ENCODE measurements around the gene CDK8. TPM values are rescaled to one million over a fixed set of nuclear protein-coding genes. Genes with fewer than 3 reads are reported as not detected.

CDK8 gene
- total RNA-seq, 3 donors from 2014 or later: 13.3 to 15.4 (median 13.8) TPM

GRCh38 chr13:26382835-26383234 is 128.9 kb downstream of the CDK8 start:
- H3K36me3 ChIP-seq: peaks cover 4% of the 10 kb centered on the region
- no peak overlapping the region for H3K4me3 ChIP-seq
- no peak overlapping the region for H3K27ac ChIP-seq
- intact Hi-C loops (cut with DNase I; ENCODE audit: low total_unique reads): no loop called here
- no peak for DNase-seq (ENCODE audit: low spot score in 2 of 2)
- no peaks in the 10 kb centered on the region for H3K4me1 ChIP-seq
- no peak for TF ChIP-seq CTCF (IDR thresholded peaks at IDR 0.05)
- TF ChIP-seq POLR2A (IDR thresholded peaks at IDR 0.05): no peak
- TF ChIP-seq POLR2AphosphoS5 (IDR thresholded peaks at IDR 0.05): no peak
- no peaks in the 10 kb centered on the region for H3K27me3 ChIP-seq
- no peaks in the 10 kb centered on the region for H3K9me3 ChIP-seq

GRCh38 chr13:26384587-26384986 is 130.7 kb downstream of the CDK8 start:
- Histone ChIP-seq H3K27ac (no peak overlapping the region), H3K9me3 (no peaks in the 10 kb centered on the region), H3K36me3 (peaks cover 4% of the 10 kb centered on the region), H3K4me3 (no peak overlapping the region), H3K4me1 (no peaks in the 10 kb centered on the region), H3K27me3 (no peaks in the 10 kb centered on the region)
- DNase-seq (ENCODE audit: low spot score in 2 of 2): no peak
- TF ChIP-seq POLR2A (IDR thresholded peaks at IDR 0.05): no peak
- intact Hi-C loops (cut with DNase I; ENCODE audit: low total_unique reads): no loop called here

GRCh38 chr13:26386026-26386425 is 132.1 kb downstream of the CDK8 start:
- no peak for TF ChIP-seq POLR2A (IDR thresholded peaks at IDR 0.05)
- TF ChIP-seq CTCF (IDR thresholded peaks at IDR 0.05): no peak
- TF ChIP-seq POLR2AphosphoS5 (IDR thresholded peaks at IDR 0.05): no peak
- H3K36me3 ChIP-seq: peaks cover 4% of the 10 kb centered on the region
- intact Hi-C loops (cut with DNase I; ENCODE audit: low total_unique reads): no loop called here
- no peaks in the 10 kb centered on the region for H3K27me3 ChIP-seq
- H3K27ac ChIP-seq: no peak overlapping the region
- no peaks in the 10 kb centered on the region for H3K9me3 ChIP-seq
- H3K4me1 ChIP-seq: no peaks in the 10 kb centered on the region
- no peak for DNase-seq (ENCODE audit: low spot score in 2 of 2)
- H3K4me3 ChIP-seq: no peak overlapping the region

- no peaks in the 10 kb centered on the region for H3K9me3 ChIP-seq
- intact Hi-C loops (cut with DNase I; ENCODE audit: low total_unique reads): no loop called here
- no peak overlapping the region for H3K4me3 ChIP-seq
- H3K36me3 ChIP-seq: no peaks in the 10 kb centered on the region
- H3K4me1 ChIP-seq: no peaks in the 10 kb centered on the region
- TF ChIP-seq POLR2A (IDR thresholded peaks at IDR 0.05) (no peak), POLR2AphosphoS5 (IDR thresholded peaks at IDR 0.05) (no peak), CTCF (IDR thresholded peaks at IDR 0.05) (no peak)
- H3K27ac ChIP-seq: no peak overlapping the region
- no peak for DNase-seq (ENCODE audit: low spot score in 2 of 2)
- H3K27me3 ChIP-seq: no peaks in the 10 kb centered on the region
Measured at GRCh38 chr13:26390203-26390602, 136.3 kb downstream of the CDK8 start.

- Histone ChIP-seq H3K4me3 (no peak overlapping the region), H3K9me3 (no peaks in the 10 kb centered on the region), H3K27me3 (no peaks in the 10 kb centered on the region), H3K4me1 (no peaks in the 10 kb centered on the region), H3K36me3 (no peaks in the 10 kb centered on the region), H3K27ac (no peak overlapping the region)
- DNase-seq (ENCODE audit: low spot score in 2 of 2): no peak
- intact Hi-C loops (cut with DNase I; ENCODE audit: low total_unique reads): no loop called here
- TF ChIP-seq POLR2A (IDR thresholded peaks at IDR 0.05) (no peak), CTCF (IDR thresholded peaks at IDR 0.05) (no peak)
Measured at GRCh38 chr13:26400545-26400944, 146.6 kb downstream of the CDK8 start.

- intact Hi-C loops (cut with DNase I; ENCODE audit: low total_unique reads): no loop called here
- Histone ChIP-seq H3K27me3 (no peaks in the 10 kb centered on the region), H3K4me3 (no peak overlapping the region), H3K27ac (no peak overlapping the region), H3K4me1 (no peaks in the 10 kb centered on the region), H3K9me3 (no peaks in the 10 kb centered on the region), H3K36me3 (no peaks in the 10 kb centered on the region)
- no peak for DNase-seq (ENCODE audit: low spot score in 2 of 2)
- no peak for TF ChIP-seq POLR2AphosphoS5 (IDR thresholded peaks at IDR 0.05)
- no peak for TF ChIP-seq CTCF (IDR thresholded peaks at IDR 0.05)
- TF ChIP-seq POLR2A (IDR thresholded peaks at IDR 0.05): no peak
Measured at GRCh38 chr13:26401069-26401468, 147.1 kb downstream of the CDK8 start.
